ENCODE measurements around the gene CGB7.

Gene CGB7

GRCh38 chr19:49057636-49058234 lies at the start of gene CGB7:
Gene CGB7 (minus strand): TSS chr19:49057749. CDS start chr19:49055375, 2,374 bp downstream.
- DNase-seq, result peak in 1 of 2 donors; percentile 7

- DNase-seq, result peak; percentile 32 to 38
These were observed 49.1 kb upstream of the CGB7 start for GRCh38 chr19:49106648-49107135.

DNA sequence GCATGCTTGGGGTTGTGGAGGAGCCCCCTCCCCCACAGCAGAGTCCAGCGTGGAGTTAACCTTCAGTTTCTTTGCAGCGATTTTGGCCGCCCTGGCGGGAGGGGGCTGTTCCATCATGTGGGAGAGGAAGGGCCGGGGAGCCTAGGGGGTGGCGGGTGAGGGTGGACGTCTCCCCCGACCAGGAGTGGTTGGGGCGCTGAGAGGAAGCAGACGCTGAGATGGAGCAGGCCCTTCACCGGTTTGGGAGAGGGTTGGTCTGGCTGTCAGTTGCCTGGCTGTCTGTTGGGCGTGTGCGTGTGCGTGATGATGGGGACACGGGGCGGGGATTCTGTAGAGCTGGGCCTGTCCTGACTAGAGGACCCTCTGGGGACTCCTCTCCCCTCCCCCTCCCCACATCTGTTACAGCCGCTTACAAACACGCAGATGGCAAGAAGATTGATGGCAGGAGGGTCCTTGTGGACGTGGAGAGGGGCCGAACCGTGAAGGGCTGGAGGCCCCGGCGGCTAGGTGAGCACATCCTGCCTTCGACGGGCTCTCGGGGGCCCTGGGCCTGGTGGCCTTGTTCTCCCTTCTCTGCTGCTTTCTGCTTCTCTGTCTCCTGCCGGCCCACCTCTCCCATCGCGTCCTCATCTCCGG lies 46.8 kb upstream of the CGB7 start:
- DNase-seq, result no peak

DNA sequence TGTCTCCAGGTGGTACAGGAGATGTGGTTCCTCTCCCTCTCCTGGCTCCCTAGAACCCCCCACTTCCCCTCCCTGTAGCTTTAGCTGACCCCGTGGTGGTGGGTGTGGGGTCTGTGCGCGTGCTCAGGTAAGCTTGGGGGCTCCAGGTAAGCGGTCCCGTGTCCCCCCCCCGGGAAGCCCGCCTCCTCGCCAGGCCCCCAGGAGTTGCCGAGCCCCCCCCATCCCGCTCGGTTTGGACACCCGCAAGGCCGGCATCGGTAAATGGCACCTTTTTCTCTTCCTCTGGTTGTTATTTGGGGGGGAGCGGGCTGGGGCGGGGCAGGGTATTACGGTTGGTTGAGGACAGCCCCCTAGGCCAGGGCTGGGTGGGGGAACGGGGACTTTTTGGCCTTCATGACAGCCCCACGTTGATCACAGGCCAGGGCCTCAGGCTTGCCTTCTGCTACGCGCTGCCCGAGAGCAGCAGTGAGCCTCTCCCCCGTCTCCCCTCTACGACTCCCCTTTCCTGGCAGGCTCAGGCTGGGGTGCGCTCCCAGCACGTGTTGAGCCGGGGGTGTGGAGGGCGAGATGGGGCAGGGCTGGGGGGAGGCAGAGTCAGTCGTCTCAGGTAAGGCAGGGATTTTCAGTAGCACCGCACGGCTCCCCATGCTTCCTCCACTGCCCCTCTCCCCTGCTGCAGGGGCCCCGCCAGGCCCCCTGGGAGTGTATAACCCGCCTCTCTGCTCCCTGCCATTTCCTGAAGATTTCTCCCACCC lies 46.0 kb upstream of the CGB7 start:
- no peak for DNase-seq

- DNase-seq, result no peak
These were observed 44.8 kb upstream of the CGB7 start for GRCh38 chr19:49102303-49102702.

DNA sequence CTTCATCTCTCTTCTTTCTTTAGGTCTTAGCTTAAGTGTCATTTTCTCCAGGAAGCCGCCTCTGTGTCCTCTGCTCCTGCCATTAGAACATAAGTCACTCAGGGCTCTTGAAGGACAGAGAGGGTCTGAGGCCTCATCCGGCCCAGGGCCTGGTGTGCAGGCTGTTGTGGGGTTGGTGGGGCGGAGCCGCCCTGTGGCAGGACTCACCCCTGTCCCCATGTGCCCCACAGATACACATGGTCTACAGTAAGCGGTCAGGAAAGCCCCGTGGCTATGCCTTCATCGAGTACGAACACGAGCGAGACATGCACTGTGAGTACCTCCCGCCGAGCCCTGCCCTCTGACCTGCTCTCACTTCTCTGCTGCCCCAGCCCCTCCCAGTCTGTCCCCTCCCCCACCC lies 43.6 kb upstream of the CGB7 start:
- DNase-seq, result no peak

DNA sequence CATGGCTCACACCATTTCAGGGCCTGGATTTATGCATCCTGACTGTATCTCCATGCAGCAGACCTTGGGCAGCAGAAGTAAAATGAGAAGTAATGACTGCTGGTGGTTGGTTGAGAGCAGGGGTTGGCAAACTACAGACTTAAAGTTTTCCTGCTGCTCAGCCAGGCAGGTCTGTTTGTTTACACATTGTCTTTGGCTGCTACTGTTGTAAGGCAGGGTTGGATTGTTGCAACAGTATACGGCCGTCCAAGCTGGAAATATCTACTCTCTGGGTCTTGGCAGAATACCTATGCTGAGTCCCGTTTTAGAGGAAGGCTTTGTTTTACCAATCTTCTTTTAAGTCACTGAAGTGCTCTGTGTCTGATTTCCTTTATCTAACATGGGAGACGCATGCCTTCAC lies 41.2 kb upstream of the CGB7 start:
- no peak for DNase-seq

- DNase-seq, result peak in 1 of 2 donors; percentile 42
These were observed 40.1 kb upstream of the CGB7 start for GRCh38 chr19:49097453-49098288.

- DNase-seq, result peak; percentile 21 to 54
These were observed 37.2 kb upstream of the CGB7 start for GRCh38 chr19:49094505-49095482.

DNA sequence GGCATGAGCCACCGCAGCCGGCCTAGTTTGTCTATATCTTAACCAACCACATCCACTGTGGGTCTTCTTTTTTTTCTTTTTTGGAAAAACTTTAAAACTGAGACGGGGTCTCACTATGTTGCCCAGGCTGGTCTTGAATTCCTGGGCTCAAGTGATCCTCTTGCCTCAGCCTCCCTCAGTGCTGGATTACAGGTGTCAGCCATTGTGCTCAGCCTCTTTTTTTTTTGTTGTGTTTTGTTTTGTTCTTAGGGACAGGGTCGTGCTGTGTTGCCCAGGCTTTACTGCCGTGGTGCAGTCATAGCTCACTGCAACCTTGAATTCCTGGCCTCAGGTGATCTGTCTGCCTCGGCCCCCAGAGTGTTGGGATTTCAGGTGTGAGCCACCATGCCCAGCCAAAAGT lies 35.1 kb upstream of the CGB7 start:
- no peak for DNase-seq

- DNase-seq, result no peak
These were observed 34.0 kb upstream of the CGB7 start for GRCh38 chr19:49091391-49092038.

- DNase-seq, result no peak
These were observed 28.7 kb upstream of the CGB7 start for GRCh38 chr19:49086296-49086695.

DNA sequence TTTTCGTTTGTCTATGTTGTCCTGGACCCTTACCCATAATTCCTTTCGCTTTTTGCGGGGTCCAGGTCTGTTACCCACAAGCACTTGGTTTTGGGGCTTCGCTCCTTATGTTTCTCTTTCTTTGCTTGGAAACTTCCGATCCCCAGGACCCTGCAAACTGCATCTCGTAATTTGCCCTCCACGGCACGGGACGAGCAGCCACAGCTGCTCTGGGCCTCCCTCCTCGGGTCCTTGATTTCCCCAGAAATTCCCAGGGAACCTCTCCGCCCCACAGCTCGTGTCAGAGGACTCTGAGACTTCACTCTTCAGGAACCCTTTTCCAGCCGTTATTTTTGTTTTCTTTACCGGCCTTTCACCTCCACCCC lies 28.3 kb upstream of the CGB7 start:
- no peak for DNase-seq

GRCh38 chr19:49085020-49085867 lies 27.7 kb upstream of the CGB7 start, which contains the start of gene SNRNP70:
Gene SNRNP70 (plus strand): TSS chr19:49085451. CDS start chr19:49086415, 964 bp downstream.
- DNase-seq, result peak; percentile 96 to 97

DNA sequence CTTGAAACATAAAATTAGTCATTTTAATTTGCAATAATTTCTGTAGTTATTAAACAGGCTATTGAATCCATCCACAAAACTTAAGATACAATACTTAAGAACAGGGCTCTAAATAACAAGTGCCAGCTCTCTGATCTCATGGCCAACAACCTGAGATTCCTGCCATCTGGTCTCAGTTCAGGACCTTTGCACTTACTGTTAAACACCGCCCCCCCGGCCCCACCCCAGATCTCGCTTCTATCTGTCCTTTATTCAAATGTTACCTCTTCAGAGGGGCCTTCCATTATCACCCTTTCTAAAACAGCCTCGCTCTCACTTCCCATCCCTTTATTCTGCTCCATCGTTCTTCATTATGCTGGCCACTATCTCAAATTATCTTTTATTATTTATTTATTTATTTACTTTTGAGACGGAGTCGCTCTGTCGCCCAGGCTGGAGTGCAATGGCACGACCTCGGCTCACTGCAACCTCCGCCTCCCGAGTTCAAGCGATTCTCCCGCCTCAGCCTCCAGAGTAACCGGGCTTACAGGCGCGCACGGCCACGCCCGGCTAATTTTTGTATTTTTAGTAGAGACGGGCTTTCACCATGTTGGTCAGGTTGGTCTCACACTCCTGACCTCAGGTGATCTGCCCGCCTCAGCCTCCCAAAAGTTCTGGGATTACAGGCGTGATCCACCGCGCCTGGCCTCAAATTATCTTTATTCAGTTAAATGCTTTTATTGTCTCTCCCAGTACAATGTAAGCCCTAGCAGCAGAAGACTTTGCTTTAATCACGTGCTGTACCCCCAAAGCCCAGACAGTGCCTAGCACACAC lies 26.9 kb upstream of the CGB7 start:
- no peak for DNase-seq

DNA sequence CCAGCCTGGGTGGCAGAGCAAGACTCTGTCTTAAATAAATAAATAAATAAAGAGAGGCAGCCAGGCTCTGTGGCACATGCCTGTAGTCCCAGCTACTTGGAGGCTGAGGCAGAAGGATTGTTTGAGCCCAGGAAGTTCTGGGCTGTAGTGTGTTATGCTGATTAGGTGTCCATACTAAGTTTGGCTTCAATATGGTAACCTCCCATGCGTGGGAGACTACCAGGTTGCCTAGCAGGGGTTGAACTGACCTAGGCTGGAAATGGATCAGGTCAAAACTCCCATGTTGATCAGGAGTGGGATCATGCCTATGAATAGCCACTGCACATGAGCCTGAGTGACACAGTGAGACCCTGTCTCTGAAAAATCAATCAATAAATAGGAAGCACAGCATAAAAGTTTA lies 23.7 kb upstream of the CGB7 start:
- no peak for DNase-seq

- DNase-seq, result no peak
These were observed 22.8 kb upstream of the CGB7 start for GRCh38 chr19:49080392-49080791.

- peak in 1 of 2 donors; percentile 21 for DNase-seq
These were observed 17.3 kb upstream of the CGB7 start for GRCh38 chr19:49074869-49075268.

Measured in hippocampal formation (tissue), 2 donors.